Panc1 (cell line): Measurements from ENCODE around the gene TRAM2. TPM values are rescaled to one million over a fixed set of nuclear protein-coding genes. Genes with fewer than 3 reads are reported as not detected.
A peak's percentile ranks its signal among the peaks of the same experiment; 100 is the strongest.

Source experiments
- ATAC-seq: fragments of 200-7000 bp; cut with Tn5 transposase; 2 replicates; pipeline ENCODE4 v1.9.1; 2020; ENCODE audit warnings: mild to moderate bottlenecking, moderate library complexity
- BruUV-seq: library from RNA; stranded (reverse); fragments of 400-500 nt; replicated peaks from 2 replicates; lab custom pipeline; 2021; lab: Mats Ljungman, UMichigan
- CTCF ChIA-PET: fragments of 300-600 bp; sonication (Branson Sonifier 250); formaldehyde crosslinking; loops from one replicate; lab custom pipeline; 2022; ENCODE audit warnings: antibody characterized with exemption; lab: Charles Lee
- POLR2A ChIA-PET: fragments of 300-600 bp; sonication (Branson Sonifier 250); formaldehyde crosslinking; loops from one replicate; lab custom pipeline; 2022; ENCODE audit warnings: antibody characterized with exemption; lab: Charles Lee
- DNase-seq: peaks from one replicate; pipeline ENCODE4 v3.0.0-alpha.2; 2010; ENCODE audit warnings: low read depth, low spot score
- H3K27ac ChIP-seq: 2 replicates; pipeline ENCODE4 v1.5.1; 2011; ENCODE audit warnings: mild to moderate bottlenecking, low read length, inconsistent platforms
- H3K27me3 ChIP-seq: fragments of 200-500 bp; sonication (Bioruptor generic); 2 replicates; pipeline ENCODE4 v1.6.0; 2014; ENCODE audit warnings: low read length, inconsistent platforms; ENCODE audit not compliant: control insufficient read depth, insufficient read depth
- H3K36me3 ChIP-seq: fragments of 200-500 bp; sonication (Bioruptor generic); 2 replicates; pipeline ENCODE4 v1.5.1; 2014; ENCODE audit warnings: inconsistent platforms, mild to moderate bottlenecking, low read length, moderate library complexity; ENCODE audit not compliant: control insufficient read depth, insufficient read depth
- H3K4me1 ChIP-seq: 2 replicates; pipeline ENCODE4 v1.5.1; 2011; ENCODE audit warnings: inconsistent platforms, mild to moderate bottlenecking, low read length, moderate library complexity; ENCODE audit not compliant: control insufficient read depth, insufficient read depth
- H3K4me3 ChIP-seq, 2 experiments: 2 replicates each; pipeline ENCODE4 v1.5.1; 2011 to 2012; ENCODE audit warnings: low read depth in 2 of 2, low read length in 2 of 2, mild to moderate bottlenecking in 2 of 2, inconsistent platforms in 1 of 2, moderate library complexity in 1 of 2
- H3K9me3 ChIP-seq: fragments of 200-500 bp; sonication (Bioruptor generic); 2 replicates; pipeline ENCODE4 v1.5.1; 2014; ENCODE audit warnings: low read depth, mild to moderate bottlenecking, inconsistent platforms, low read length, moderate library complexity; ENCODE audit not compliant: control insufficient read depth, insufficient read depth
- CTCF ChIP-seq: fragments of 450-650 bp; IDR thresholded peaks from 2 replicates; pipeline ENCODE4 v1.5.1; 2017; ENCODE audit warnings: mild to moderate bottlenecking
- POLR2AphosphoS5 ChIP-seq: IDR thresholded peaks from 2 replicates; pipeline ENCODE4 v1.6.1; 2012; ENCODE audit warnings: mild to moderate bottlenecking, low read depth, low read length, moderate library complexity
- REST ChIP-seq, 2 experiments: IDR thresholded peaks; 2 replicates each; pipeline ENCODE4 v1.6.1; 2011 to 2012; ENCODE audit warnings: low read depth in 2 of 2, control low read depth in 1 of 2, low read length in 1 of 2, mild to moderate bottlenecking in 1 of 2, moderate library complexity in 1 of 2; ENCODE audit not compliant: insufficient read depth in 1 of 2
- SIN3A ChIP-seq: IDR thresholded peaks from 2 replicates; pipeline ENCODE4 v1.6.1; 2012; ENCODE audit warnings: low read depth, mild to moderate bottlenecking, low read length, moderate library complexity, borderline replicate concordance; ENCODE audit not compliant: insufficient read depth
- TCF7L2 ChIP-seq: IDR thresholded peaks from 2 replicates; pipeline ENCODE4 v1.6.1; 2011; ENCODE audit warnings: mild to moderate bottlenecking, low read depth, low read length, inconsistent platforms
- in situ Hi-C: cut with HindIII; loops from 2 replicates; pipeline ENCODE4 v1.10.0; 2016; ENCODE audit warnings: low sequenced_read_pairs, low pct_unique_long_range_greater_than_20kb
- intact Hi-C: fragments of 100-400 bp; cut with micrococcal nuclease; formaldehyde crosslinking; loops from one replicate; pipeline ENCODE4 v1.10.0; 2022; ENCODE audit not compliant: unreplicated experiment
- total RNA-seq: library from RNA; stranded (reverse); gene quantifications from one replicate; pipeline ENCODE4 v1.2.1, GENCODE V29; 2021; ENCODE audit not compliant: unreplicated experiment

The TRAM2 gene
- total RNA-seq, 1 experiment from 2014 or later, result 56.7 TPM

GRCh38 chr6:52574709-52575501 lies 2.0 kb downstream of the TRAM2 start:
- in situ Hi-C loops (no loop called here), intact Hi-C loops (loop anchor here (1.0 to 5.0 kb wide), 3 partner anchors 58 to 158 kb away; no protein-coding TSS in a partner anchor)
- ATAC-seq (no peak), DNase-seq (no peak)
- POLR2A ChIA-PET, result interaction anchor here (0.6 to 0.9 kb wide), 3 partner anchors 20 to 152 kb away, joined by 3 to 10 read pairs (median 3); no protein-coding TSS in a partner anchor
- no TSS peak for BruUV-seq
- peak overlapping the region; percentile 60 to 79 for H3K4me3 ChIP-seq
- H3K27me3 ChIP-seq, result no peaks in the 10 kb centered on the region
- H3K36me3 ChIP-seq, result 0 out of 2 replicates have a peak, but pooled peaks cover 2% of the 10 kb centered on the region
- peak overlapping the region; percentile 90 for H3K27ac ChIP-seq
- TF ChIP-seq CTCF (no peak), REST (IDR thresholded peaks at IDR 0.05; ENCODE audit: insufficient read depth in 1 of 2, low read depth in 2 of 2, low read length in 1 of 2) (no peak), SIN3A (no peak), TCF7L2 (no peak; the same call in 1 of the 2 replicates), POLR2AphosphoS5 (no peak)
- no peaks in the 10 kb centered on the region for H3K9me3 ChIP-seq
- CTCF ChIA-PET, result no interaction called here
- H3K4me1 ChIP-seq, result peaks cover 52% of the 10 kb centered on the region

- no peaks in the 10 kb centered on the region for H3K27me3 ChIP-seq
- DNase-seq (no peak), ATAC-seq (no peak)
- peak overlapping the region; percentile 82 for H3K27ac ChIP-seq
- in situ Hi-C loops (no loop called here), intact Hi-C loops (no loop called here)
- H3K36me3 ChIP-seq, result 0 out of 2 replicates have a peak, but pooled peaks cover 2% of the 10 kb centered on the region
- CTCF ChIA-PET, result no interaction called here
- TF ChIP-seq TCF7L2 (no peak), POLR2AphosphoS5 (no peak), SIN3A (no peak), CTCF (no peak), REST (IDR thresholded peaks at IDR 0.05; ENCODE audit: insufficient read depth in 1 of 2, low read depth in 2 of 2, low read length in 1 of 2) (no peak)
- H3K4me1 ChIP-seq, result peaks cover 55% of the 10 kb centered on the region
- POLR2A ChIA-PET, result no interaction called here
- H3K4me3 ChIP-seq, result peak overlapping the region in 1 of 2 experiments; percentile 25; a peak in 2 of 4 replicates
- H3K9me3 ChIP-seq, result no peaks in the 10 kb centered on the region
- BruUV-seq, result no TSS peak
These were observed 3.6 kb downstream of the TRAM2 start for GRCh38 chr6:52573295-52573694.
